OCI-LY1 (cell line): ENCODE results near the gene ASCC1.

Experiments used
- CTCF ChIP-seq: fragments of 200-600 bp; sonication (generic), shearing (Covaris generic); IDR thresholded peaks from 2 replicates; pipeline ENCODE4 v1.5.1; 2017; ENCODE audit warnings: mild to moderate bottlenecking, antibody characterized with exemption, low read length, moderate library complexity, mixed read lengths
- EZH2 ChIP-seq: fragments of 200-600 bp; sonication (generic), shearing (Covaris generic); IDR thresholded peaks from 2 replicates; pipeline ENCODE4 v1.8.0; 2017; ENCODE audit warnings: borderline replicate concordance, mixed run types, mild to moderate bottlenecking, antibody characterized with exemption, low read length, moderate library complexity, mixed read lengths

- TF ChIP-seq CTCF (no peak), EZH2 (no peak)
Measured at GRCh38 chr10:72094574-72094973, 121.5 kb downstream of the ASCC1 start.
